H9 (cell line): Measurements from ENCODE around the gene ZNF430. TPM values are rescaled to one million over a fixed set of nuclear protein-coding genes. Genes with fewer than 3 reads are reported as not detected.
A peak's percentile ranks its signal among the peaks of the same experiment; 100 is the strongest.

Experiments
- DNase-seq: peaks from one replicate; pipeline ENCODE4 v3.0.0-alpha.2; 2017
- H2AFZ ChIP-seq: one replicate; pipeline ENCODE4 v1.6.1; 2013; ENCODE audit warnings: mild to moderate bottlenecking, low read length, control low read depth, moderate library complexity
- H2AK5ac ChIP-seq: 2 replicates; pipeline ENCODE4 v1.6.1; 2013; ENCODE audit warnings: low read length, control low read depth, mixed read lengths; ENCODE audit not compliant: insufficient read length
- H2BK120ac ChIP-seq: one replicate; pipeline ENCODE4 v1.6.1; 2013; ENCODE audit warnings: low read depth, mild to moderate bottlenecking, low read length, control low read depth, inconsistent platforms; ENCODE audit not compliant: poor library complexity, severe bottlenecking
- H2BK12ac ChIP-seq: 2 replicates; pipeline ENCODE4 v1.6.1; 2013; ENCODE audit warnings: low read length, control low read depth, mixed read lengths, low read depth; ENCODE audit not compliant: insufficient read length
- H2BK15ac ChIP-seq: 2 replicates; pipeline ENCODE4 v1.6.1; 2013; ENCODE audit warnings: low read depth, low read length, control low read depth
- H2BK20ac ChIP-seq: one replicate; pipeline ENCODE4 v1.6.1; 2013; ENCODE audit warnings: low read depth, mild to moderate bottlenecking, low read length, control low read depth, inconsistent platforms; ENCODE audit not compliant: poor library complexity, severe bottlenecking
- H2BK5ac ChIP-seq: 2 replicates; pipeline ENCODE4 v1.6.1; 2013; ENCODE audit warnings: low read length, control low read depth, mixed read lengths; ENCODE audit not compliant: insufficient read length
- H3K14ac ChIP-seq: 2 replicates; pipeline ENCODE4 v1.6.1; 2013; ENCODE audit warnings: low read length, control low read depth; ENCODE audit not compliant: insufficient read depth
- H3K18ac ChIP-seq: 2 replicates; pipeline ENCODE4 v1.6.1; 2013; ENCODE audit warnings: low read depth, mild to moderate bottlenecking, mixed read lengths, low read length, control low read depth; ENCODE audit not compliant: insufficient read length
- H3K23ac ChIP-seq: 2 replicates; pipeline ENCODE4 v1.6.1; 2013; ENCODE audit warnings: low read length, control low read depth, mixed read lengths, low read depth; ENCODE audit not compliant: insufficient read length
- H3K23me2 ChIP-seq: 2 replicates; pipeline ENCODE4 v1.6.1; 2013; ENCODE audit warnings: low read depth, mild to moderate bottlenecking, mixed read lengths, low read length, control low read depth; ENCODE audit not compliant: insufficient read length, poor library complexity, severe bottlenecking
- H3K27ac ChIP-seq: 2 replicates; pipeline ENCODE4 v1.5.1; 2013; ENCODE audit warnings: low read length, control low read depth, mixed read lengths, low read depth; ENCODE audit not compliant: insufficient read length
- H3K27me3 ChIP-seq: 2 replicates; pipeline ENCODE4 v1.6.1; 2013; ENCODE audit warnings: low read length, control low read depth, inconsistent platforms; ENCODE audit not compliant: insufficient read depth
- H3K4ac ChIP-seq: 2 replicates; pipeline ENCODE4 v1.6.1; 2013; ENCODE audit warnings: low read depth, mild to moderate bottlenecking, control low read depth, inconsistent platforms, low read length, moderate library complexity
- H3K4me1 ChIP-seq: 2 replicates; pipeline ENCODE4 v1.6.1; 2013; ENCODE audit warnings: low read length, control low read depth, inconsistent platforms; ENCODE audit not compliant: insufficient read depth
- H3K4me2 ChIP-seq: 2 replicates; pipeline ENCODE4 v1.6.1; 2013; ENCODE audit warnings: low read length, control low read depth, mixed read lengths; ENCODE audit not compliant: insufficient read length, insufficient read depth
- H3K56ac ChIP-seq: 2 replicates; pipeline ENCODE4 v1.6.1; 2013; ENCODE audit warnings: low read depth, mild to moderate bottlenecking, mixed read lengths, low read length, control low read depth; ENCODE audit not compliant: insufficient read length
- H3K79me1 ChIP-seq: 2 replicates; pipeline ENCODE4 v1.6.1; 2013; ENCODE audit warnings: low read depth, mild to moderate bottlenecking, moderate library complexity, low read length, control low read depth, inconsistent platforms; ENCODE audit not compliant: insufficient read depth, poor library complexity, severe bottlenecking
- H3K79me2 ChIP-seq: 2 replicates; pipeline ENCODE4 v1.6.1; 2013; ENCODE audit warnings: low read length, control low read depth, inconsistent platforms; ENCODE audit not compliant: insufficient read depth
- H3K9ac ChIP-seq: 2 replicates; pipeline ENCODE4 v1.6.1; 2013; ENCODE audit warnings: low read length, control low read depth, mixed read lengths; ENCODE audit not compliant: insufficient read length; ENCODE audit errors: extremely low read depth
- H3K9me3 ChIP-seq: one replicate; pipeline ENCODE4 v1.6.1; 2013; ENCODE audit warnings: low read depth, low read length, inconsistent platforms; ENCODE audit not compliant: control insufficient read depth
- H3T11ph ChIP-seq: one replicate; pipeline ENCODE4 v1.6.1; 2013; ENCODE audit warnings: mild to moderate bottlenecking, low read length, control low read depth, inconsistent platforms
- H4K20me1 ChIP-seq: one replicate; pipeline ENCODE4 v1.6.1; 2013; ENCODE audit not compliant: control insufficient read depth, insufficient read length, insufficient read depth
- H4K5ac ChIP-seq: 2 replicates; pipeline ENCODE4 v1.6.1; 2013; ENCODE audit warnings: low read depth, mild to moderate bottlenecking, mixed read lengths, low read length, control low read depth; ENCODE audit not compliant: insufficient read length
- H4K8ac ChIP-seq: replicated peaks from 2 replicates; pipeline ENCODE4 v1.6.1; 2013; ENCODE audit warnings: low read length, control low read depth, mixed read lengths, low read depth; ENCODE audit not compliant: insufficient read length
- H4K91ac ChIP-seq: 2 replicates; pipeline ENCODE4 v1.6.1; 2013; ENCODE audit warnings: low read depth, mild to moderate bottlenecking, moderate library complexity, mixed read lengths, low read length, control low read depth; ENCODE audit not compliant: insufficient read length
- H3K27ac Mint-ChIP-seq, 3 experiments: 2 replicates in 2 of 3; 3 replicates in 1 of 3; pipeline ENCODE4 v1.8.0; 2020 to 2021; ENCODE audit warnings: mixed read lengths in 3 of 3, mild to moderate bottlenecking in 1 of 3, moderate library complexity in 1 of 3
- H3K27me3 Mint-ChIP-seq: 2 replicates; pipeline ENCODE4 v1.8.0; 2021; ENCODE audit warnings: low read depth, mild to moderate bottlenecking, moderate library complexity, mixed read lengths
- H3K36me3 Mint-ChIP-seq, 3 experiments: 2 replicates in 2 of 3; 3 replicates in 1 of 3; pipeline ENCODE4 v1.8.0; 2020 to 2021; ENCODE audit warnings: low read depth in 3 of 3, mixed read lengths in 3 of 3; ENCODE audit not compliant: insufficient read depth in 1 of 3
- H3K4me1 Mint-ChIP-seq, 2 experiments: 2 replicates each; pipeline ENCODE4 v1.8.0; 2020; ENCODE audit warnings: mixed read lengths in 2 of 2
- H3K4me3 Mint-ChIP-seq, 2 experiments: 2 replicates in 1 of 2; 3 replicates in 1 of 2; pipeline ENCODE4 v1.8.0; 2020 to 2021; ENCODE audit warnings: mild to moderate bottlenecking in 2 of 2, mixed read lengths in 2 of 2, moderate library complexity in 1 of 2
- H3K9me3 Mint-ChIP-seq, 2 experiments: 2 replicates in 1 of 2; 3 replicates in 1 of 2; pipeline ENCODE4 v1.8.0; 2020; ENCODE audit warnings: mild to moderate bottlenecking in 2 of 2, mixed read lengths in 2 of 2, moderate library complexity in 1 of 2
- CTCF ChIP-seq: fragments of 200-600 bp; sonication (generic); conservative IDR thresholded peaks from 3 replicates; pipeline ENCODE4 v1.8.0; 2021; ENCODE audit warnings: antibody characterized with exemption, mild to moderate bottlenecking
- WGBS: extraction: QIAGEN DNeasy Blood & Tissue Kit; methylation state at CpG from one replicate; pipeline ENCODE4 v1.1.7; 2013; ENCODE audit warnings: missing lambda C conversion rate, low lambda C conversion rate, mixed read lengths; ENCODE audit not compliant: insufficient read length; ENCODE audit errors: extremely low coverage; 5-methylcytosine and 5-hydroxymethylcytosine counted together
- total RNA-seq: library from RNA; stranded (reverse); gene quantifications from 2 replicates; pipeline ENCODE4 v1.2.1, GENCODE V29; 2021

ZNF430 gene
- total RNA-seq, 1 experiment from 2014 or later, result 17.7 TPM

DNA sequence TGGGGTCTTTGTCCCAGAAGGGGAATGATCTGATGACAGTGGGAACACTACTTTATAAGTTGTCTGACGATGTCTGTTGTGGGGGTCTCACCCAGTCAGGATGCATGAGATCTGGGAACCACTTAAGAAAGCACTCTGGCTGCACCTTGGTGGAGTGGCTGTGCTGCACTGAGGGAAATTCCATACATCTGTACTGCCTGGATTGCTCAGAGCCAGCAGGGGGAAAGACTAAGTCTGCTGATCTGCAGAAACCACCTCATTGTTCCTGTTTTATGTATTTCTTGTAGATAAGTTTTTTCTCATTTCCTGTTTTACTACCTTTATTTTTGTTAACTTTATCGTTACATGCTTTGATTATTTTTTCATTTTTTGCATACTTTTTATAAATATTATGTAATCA, 27.3 kb downstream of the ZNF430 start:
- no peak overlapping the region for H3K4ac ChIP-seq

More for the DNA sequence above, 27.3 kb downstream of the ZNF430 start:
- Histone ChIP-seq H3K4me1 (no peaks in the 10 kb centered on the region), H3K9me3 (no peaks in the 10 kb centered on the region), H4K20me1 (no peaks in the 10 kb centered on the region), H3K9ac (no peak overlapping the region), H2BK20ac (no peak overlapping the region), H3K23ac (no peak overlapping the region), H2AFZ (no peak overlapping the region), H2BK12ac (no peak overlapping the region), H3K79me1 (no peaks in the 10 kb centered on the region), H2BK15ac (no peak overlapping the region), H2BK5ac (no peak overlapping the region), H2AK5ac (no peak overlapping the region), H3K27ac (no peak overlapping the region), H3K27me3 (no peaks in the 10 kb centered on the region), H3K79me2 (peaks cover 5% of the 10 kb centered on the region; the same call in 1 of the 2 replicates), H3T11ph (no peak overlapping the region), H3K23me2 (no peaks in the 10 kb centered on the region), H4K5ac (no peak overlapping the region), H3K4me2 (no peak overlapping the region), H4K91ac (no peak overlapping the region), H3K56ac (no peak overlapping the region), H2BK120ac (no peak overlapping the region), H3K14ac (no peak overlapping the region), H3K18ac (no peak overlapping the region), H4K8ac (no peak overlapping the region)
- Mint-ChIP-seq H3K27me3 (no peaks in the 10 kb centered on the region), H3K27ac (0 out of 7 replicates have a peak overlapping the region, but pooled peaks of 1 of the 3 experiments have one; percentile 49), H3K36me3 (peaks cover 51 to 55% (median 54%) of the 10 kb centered on the region in 3 experiments), H3K4me3 (no peak overlapping the region), H3K4me1 (no peaks in the 10 kb centered on the region), H3K9me3 (peaks cover 34 to 40% of the 10 kb centered on the region in 2 experiments)
- no peak for TF ChIP-seq CTCF
- no CpG with 5 or more reads among the region's 2 CpGs for WGBS
- no peak for DNase-seq
